HG03460 (cell line): ENCODE data around the gene TMC7.

ENCODE experiments used
- ATAC-seq: cut with Tn5 transposase; IDR thresholded peaks from one replicate; pipeline ENCODE4 v1.9.1; 2021; ENCODE audit not compliant: unreplicated experiment

TMC7 gene

DNA sequence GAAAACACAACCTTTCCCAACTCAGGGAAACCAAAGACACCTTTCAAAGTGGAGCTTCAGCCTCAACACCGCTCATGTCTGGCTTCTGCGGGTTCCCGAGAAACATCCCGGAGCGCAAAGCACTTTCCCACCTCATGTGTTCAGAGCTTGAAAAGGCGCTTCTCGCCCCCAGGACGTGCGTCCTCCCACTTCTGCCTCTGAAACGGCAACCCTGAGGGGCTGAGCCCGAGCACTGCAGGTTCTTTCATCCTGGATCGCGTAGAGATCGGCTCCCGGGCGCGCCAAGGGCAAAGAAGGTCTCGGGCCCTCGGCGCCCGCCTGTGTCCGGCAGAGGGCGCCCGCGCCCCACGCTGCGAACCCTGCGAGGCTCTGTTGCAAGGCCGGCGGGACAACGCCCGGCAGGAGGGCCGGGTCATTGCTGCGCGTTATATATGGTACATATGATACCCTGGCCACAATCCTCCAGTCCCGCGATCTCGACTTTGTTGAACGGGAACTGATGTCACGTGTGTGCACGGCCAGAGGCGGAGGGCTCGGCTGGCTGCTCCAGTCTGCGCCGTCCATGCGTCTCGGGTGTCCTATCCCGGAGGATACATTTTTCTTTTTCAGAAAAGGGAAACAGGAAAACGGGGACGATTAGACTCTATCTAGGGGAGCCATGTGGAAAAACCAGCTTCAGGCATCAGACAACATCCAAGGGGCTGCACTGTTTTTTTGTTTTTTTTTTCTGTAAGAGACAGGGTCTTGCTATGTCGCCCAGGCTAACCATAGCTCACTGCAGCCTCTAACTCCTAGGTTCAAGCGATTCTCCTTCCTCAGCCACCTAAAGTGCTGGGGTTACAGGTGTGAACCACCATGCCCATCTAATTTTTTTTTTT is 102.8 kb downstream of the TMC7 start:
- ATAC-seq = peak; percentile 82

DNA sequence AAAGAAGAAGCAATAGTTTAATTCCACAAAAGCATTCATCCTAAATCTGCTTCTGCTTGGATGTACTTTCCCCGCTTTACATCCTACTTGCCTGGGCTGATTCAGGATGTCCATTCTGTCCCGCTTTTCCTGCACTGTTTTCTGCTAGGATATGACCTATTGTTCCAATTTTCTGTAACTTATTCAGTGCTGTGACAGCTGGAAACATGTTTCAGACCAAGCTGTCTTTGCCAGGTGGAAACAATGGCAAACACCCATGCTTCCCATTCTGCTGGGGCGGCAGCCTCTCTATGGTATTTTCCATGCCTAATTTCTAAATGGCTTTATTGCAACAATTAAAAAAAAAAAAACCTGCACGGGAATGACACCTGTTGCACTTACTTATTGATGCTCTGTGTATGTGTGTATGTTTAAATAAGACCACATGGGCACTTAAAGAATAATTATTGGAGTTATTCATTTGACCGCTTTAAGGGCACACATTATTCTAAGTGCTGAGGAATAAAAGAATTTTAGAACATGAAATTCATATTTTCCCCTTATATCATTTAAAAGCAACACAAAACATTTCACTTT is 104.7 kb downstream of the TMC7 start:
- no peak for ATAC-seq

DNA sequence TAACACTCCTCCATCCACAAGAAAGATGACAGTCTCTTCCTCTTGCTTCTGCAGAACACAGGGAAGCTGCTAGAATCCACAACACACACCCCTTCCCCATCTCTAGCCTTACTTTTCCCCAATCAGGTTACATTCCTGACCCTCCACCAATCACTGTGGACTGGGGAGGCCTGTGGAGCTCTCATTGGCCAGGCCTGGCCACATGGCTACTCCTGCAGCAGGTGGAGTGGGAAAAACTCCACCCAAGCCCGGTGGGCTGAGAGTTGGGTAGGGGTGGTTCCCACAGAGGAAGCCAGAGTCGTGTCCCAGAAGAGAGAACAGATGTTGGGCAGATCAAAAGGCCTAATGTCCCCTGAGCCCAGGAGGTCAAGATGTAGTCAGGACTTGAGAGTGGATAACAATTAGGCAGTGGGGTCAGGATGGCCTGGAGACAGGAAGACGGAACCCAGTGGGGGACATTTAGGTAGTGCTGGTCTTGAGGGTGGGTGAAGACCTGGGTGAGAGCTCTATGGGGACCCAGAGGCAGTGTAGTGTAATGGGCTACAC is 105.7 kb downstream of the TMC7 start:
- no peak for ATAC-seq

DNA sequence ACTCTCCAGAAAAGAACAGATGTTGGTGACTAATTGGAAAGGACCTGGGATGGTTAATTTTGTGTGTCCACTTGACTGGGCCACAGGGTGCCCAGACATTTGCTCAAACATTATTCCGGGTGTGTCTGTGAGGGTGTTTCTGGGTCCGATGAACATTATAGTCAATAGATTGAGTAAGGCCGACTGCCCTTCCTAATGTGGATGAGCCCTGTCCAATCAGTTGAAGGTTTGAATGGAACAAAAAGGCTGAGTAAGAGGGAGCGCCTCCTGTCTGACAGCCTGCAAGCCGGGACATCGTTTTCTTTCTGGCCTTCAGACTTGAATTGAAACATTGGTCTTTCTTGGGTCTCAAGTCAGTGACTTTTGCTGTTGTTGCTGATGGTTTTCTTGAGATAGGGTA is 107.2 kb downstream of the TMC7 start:
- no peak for ATAC-seq

DNA sequence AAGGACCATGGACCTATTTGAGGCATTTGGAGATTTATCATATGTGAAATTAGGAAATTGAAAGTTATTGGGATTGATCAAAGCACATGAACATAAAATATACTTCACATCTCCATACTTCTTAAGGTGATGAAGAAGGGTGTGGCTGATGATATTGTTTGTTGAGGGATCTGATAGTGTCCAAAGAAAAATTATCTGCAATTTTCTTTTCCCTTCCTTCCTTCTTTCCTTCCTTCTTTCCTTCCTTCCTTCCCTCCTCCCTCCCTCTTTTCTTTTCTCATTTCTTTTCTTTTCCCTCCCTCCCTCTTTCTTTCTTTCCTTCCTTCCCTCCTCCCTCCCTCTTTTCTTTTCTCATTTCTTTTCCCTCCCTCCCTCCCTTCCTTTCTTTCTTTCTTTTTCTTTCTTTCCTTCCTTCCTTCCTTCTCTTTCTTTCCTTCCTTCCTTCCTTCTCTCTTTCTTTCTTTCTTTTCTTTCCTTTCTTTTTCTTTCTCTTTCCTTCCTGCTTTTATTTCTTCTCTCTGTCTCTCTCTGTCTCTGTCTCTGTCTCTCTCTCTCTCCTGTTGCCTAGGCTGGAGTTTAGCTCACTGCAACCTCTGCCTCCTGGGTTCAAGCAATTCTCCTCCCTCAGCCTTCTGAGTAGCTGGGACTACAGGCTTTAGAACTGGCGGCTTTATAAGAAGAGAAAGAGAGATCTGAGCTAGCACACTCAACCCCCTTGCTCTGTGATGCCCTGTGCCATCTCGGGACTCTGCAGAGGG is 109.1 kb downstream of the TMC7 start:
- no peak for ATAC-seq

DNA sequence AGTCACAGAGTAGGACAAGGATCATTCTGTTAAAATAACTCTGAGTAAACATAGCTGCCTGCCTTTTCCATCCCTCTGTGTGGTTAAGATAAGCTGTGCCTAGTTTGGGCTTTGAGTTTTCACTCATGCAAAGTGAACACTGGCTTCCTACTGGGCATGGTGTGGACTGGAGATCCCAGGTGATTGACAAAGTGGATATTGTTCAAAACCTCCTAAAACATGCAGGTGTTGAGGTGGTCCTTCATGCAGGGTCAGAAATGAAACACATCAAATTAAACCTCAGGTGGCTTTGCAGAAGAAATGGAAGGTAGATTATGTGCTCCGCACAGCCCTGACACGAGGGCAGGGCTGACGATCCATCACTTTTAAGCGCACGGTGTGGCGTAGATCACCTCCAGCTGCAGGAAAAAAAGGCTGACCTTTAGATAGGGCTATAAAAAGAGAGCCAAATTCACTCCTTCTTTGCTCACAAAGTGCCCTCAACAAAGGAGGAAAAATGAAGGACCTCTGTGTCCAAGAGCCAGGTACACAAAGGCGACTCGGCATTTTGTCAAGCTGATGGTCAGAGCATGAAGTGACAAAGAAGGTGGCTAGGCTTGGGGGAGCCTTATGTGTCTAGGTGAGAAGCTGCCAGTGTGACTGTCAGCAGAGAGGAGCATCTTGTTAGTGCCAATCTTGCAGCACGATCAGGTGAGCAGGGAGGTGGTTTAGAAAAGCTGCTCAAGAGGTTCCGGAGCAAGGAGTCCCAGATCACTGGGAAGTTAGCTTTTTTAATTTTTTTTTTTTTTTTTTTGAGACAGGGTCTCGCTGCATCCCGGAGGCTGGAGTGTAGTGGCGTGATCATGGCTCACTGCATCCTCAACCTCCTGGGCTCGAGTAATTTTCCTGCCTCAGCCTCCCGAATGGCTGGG is 110.2 kb downstream of the TMC7 start:
- no peak for ATAC-seq

DNA sequence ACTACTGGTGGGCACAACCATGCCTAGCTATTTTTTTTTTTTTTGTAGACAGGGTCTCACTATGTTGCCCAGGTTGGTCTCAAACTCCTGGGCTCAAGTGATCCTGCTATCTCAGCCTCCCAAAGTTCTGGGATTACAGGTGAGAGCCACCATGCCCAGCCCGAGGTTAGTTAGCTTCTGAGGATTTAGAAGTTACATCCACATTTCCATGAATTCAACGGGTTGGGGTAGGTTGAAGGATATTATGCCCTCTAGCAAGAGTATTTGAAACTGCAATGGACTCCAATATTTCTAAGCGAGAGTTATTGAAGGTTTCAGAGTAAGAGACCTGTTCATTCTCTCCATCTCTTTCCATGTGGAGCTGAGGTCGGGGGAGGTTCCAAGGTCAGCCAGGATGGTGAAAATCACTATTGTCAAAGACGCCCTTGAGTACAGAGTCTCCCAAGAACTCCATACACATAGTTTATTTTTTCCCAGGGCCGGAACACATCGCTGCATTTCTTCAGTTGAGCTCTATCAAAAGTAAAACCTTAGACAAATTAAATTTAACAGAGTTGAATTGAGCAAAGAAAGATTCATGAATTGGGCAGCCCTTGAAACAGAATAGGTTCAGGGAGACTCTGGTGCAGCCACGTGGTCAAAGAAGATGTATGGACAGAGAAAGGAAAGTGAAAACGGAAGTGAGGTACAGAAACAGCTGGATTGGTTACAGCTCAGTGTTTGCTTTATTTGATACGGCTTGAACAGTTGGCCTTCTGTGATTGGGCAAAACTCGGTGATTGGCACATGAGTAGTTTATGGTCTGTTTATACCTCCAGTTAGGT is 111.0 kb downstream of the TMC7 start:
- no peak for ATAC-seq

DNA sequence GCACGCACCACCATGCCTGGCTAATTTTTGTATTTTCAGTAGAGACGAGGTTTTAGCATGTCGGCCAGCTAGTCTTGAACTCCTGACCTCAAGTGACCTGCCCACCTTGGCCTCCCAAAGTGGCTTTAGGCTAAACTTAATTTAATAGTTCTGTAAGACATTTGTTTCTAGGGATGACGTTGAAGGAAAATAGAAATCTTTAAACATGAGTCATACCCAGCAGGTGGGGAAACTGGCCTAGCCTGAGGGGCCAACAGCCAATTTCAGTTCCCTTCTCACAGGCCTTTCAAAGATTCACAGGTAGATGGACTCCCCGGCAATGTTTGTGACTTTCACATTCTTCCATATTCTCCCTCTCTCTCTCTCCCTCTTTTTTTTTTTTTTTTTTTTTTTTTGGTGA is 111.9 kb downstream of the TMC7 start:
- ATAC-seq = no peak

DNA sequence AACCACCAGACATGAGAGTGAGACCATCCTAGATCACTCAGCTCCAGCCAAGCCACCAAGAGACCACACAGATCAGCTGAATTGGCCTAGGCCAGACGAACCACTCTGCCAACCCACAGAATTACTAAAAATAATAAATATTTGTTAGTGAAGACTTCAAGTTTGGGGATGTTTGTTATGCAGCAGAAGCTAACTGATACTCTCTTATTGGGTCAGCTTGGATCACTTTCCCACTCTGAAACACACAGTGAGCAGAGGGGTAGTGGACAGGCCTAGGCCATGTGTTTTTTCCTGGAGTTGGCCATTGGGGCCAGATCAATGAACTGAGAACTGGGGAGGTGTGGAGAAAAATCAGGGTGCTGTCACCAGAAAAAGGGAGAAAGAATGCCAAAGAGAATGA is 114.4 kb downstream of the TMC7 start:
- ATAC-seq = no peak

DNA sequence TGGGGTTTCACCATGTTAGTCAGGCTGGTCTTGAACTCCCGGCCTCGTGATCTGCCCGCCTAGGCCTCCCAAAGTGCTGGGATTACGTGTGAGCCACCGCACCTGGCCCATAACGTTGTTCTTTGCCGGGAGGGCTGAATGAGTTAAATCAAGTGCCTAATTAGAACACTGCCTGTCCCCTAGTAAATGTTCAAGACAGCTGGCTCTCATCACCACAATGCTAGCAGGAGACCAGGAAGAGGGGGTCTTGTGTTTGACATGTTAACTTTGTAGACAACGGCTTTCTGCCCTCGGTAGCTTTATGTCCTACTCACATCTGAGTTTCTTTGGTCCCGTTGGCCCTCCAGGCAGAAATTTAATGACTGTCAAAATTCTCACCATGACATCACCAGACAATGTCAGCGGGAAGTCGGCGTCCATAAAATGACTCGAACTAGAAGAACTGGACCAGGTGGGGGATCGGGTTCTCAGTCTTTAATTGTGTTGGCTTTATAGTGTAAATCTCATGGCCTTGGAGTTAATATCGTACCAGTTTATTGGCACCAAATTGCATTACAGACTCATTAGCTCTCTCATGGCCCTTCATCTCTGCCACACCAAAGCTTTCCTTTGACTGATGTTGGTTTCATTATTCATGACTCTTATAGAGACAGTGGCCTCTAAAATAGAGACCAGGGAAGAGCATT is 118.6 kb downstream of the TMC7 start:
- no peak for ATAC-seq

DNA sequence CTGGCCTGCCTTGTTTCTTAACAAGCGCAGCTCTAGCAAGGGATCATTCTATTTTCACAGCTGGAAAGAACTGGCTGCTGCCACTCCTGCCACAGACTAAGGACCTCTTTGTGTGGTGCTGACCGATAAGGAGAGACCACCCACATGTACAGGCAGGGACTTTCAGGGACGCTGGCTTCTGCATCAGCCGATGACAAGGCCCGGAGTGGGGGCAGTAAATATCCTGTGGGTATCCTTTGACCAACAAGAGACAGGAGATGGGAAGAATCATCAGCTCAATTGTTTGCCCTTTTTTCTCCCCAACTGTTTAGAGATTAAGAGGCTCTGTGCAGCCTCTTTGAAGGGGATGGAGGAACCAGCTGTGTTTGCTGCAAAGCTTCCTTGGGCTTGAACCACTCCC is 120.9 kb downstream of the TMC7 start:
- ATAC-seq = no peak

DNA sequence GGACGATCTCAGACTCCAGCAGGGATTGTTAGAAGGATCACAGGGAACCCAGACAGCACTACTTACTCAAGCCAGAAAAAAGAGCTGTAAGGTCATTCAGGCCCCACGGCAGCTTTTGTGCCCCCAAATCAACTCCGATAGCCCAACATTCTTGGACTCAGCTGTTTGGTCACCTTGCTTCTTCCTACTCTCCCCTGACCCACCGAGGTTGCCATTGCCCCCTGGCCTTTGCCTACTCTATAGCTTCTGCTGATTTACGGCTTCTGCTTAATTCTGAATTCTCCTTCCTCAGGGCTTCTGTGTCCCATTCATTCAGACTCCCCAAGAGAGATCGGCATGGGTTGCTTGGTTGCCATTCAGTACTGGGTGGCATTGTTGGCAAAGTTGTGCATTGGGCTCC is 121.4 kb downstream of the TMC7 start:
- no peak for ATAC-seq

DNA sequence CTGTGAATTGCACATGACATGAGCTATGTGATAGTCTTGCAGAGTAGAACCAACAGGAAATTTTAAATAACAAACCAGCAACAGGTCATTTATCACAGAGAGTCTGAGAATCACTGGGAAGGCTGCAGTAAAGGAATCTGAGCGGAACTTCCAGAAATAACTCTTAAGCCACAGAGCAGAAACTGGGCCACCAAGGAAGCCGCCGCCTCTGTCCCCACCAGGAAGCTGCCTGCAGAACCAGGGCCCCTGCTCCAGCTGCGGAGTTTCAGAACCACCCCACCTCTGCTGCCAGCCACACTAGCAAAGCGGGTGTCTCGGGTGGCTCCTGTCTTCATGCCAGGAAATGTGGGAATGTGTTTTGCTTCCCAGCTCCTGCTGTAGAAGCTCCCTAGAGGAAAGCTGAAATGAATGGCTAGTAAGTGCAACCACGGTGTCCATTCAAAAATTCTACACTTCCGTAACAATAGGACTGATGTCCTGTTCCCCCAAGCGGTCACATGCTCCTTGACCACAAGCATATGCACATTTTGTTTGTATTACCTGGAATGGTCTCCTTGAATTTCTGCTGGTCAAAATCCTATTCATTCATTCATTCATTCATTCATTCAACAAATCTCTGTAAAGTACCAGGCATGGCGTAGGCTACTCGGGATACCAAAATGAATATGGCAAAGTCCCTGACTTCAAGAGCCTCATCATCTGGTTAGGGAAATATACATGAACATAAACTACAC is 122.3 kb downstream of the TMC7 start:
- ATAC-seq = no peak

DNA sequence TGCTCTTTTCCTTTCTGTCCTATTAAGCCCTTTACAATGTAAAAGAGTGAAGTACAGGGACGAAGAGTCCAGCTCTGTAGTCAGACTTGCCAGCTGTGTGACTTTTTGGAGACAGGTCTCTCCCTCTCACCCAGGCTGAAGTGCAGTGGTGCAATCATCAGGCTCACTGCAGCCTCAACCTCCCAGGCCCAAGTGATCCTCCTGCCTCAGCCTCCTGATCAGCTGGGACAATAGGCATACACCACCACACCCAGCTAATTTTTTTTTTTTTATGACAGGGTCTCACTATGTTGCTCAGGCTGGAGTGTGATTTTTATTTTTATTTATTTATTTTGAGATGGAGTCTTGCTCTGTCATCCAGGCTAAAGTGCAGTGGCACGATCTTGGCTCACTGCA is 122.9 kb downstream of the TMC7 start:
- ATAC-seq = no peak

DNA sequence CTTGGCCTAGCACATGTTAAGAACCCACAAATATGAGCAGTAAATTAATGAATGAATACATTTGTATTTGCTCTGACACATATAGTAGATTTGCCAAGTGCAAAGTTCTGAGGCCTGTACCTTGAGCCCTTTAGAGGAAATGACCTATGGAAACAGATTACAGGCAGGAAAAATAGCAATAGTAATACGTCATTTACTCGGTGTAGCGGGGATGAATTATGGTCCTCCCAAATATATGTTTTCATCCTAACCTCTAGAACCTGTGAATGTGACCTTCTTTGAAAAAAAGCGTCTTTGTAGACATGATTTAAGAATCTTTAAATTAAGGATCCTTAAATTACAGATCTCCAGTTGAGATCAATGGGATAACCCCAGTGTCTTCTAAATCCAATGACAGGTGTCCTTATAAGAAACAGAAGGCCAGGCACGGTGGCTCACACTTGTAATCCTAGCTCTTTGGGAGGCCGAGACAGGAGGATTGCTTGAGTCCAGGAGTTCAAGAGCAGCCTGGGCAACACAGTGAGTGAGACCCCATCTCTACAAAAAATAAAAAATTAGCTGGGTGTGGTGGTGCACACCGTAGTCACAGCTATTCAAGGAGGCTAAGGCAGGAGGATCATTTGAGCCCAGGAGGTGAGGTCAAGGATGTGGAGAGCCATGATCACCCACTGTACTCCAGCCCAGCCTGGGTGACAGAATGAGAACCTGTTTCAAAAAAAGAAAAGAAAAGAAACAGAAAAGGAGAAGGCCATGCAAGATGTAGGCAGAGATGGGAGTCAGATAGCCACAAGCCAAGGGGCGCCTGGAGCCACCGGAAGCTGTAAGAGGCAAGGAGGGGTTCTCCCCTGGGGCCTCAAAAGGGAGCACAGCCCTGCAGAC is 124.9 kb downstream of the TMC7 start:
- no peak for ATAC-seq

DNA sequence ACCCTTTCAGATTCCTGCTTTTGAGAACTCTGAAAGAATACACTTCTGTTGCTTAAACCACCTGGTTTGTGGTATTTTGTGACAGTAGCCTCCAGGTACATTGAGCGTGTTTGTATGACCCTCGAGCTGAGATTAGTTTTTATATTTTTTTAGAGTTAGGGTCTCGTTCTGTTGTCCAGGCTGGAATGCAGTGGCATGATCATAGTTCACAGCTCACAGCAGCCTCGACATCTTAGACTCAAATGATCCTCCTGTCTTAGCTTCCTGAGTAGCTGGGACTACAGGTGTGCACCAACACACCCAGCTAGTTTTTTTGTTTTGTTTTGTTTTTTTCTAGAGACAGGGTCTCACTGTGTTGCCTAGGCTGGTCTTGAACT is 125.5 kb downstream of the TMC7 start:
- no peak for ATAC-seq

DNA sequence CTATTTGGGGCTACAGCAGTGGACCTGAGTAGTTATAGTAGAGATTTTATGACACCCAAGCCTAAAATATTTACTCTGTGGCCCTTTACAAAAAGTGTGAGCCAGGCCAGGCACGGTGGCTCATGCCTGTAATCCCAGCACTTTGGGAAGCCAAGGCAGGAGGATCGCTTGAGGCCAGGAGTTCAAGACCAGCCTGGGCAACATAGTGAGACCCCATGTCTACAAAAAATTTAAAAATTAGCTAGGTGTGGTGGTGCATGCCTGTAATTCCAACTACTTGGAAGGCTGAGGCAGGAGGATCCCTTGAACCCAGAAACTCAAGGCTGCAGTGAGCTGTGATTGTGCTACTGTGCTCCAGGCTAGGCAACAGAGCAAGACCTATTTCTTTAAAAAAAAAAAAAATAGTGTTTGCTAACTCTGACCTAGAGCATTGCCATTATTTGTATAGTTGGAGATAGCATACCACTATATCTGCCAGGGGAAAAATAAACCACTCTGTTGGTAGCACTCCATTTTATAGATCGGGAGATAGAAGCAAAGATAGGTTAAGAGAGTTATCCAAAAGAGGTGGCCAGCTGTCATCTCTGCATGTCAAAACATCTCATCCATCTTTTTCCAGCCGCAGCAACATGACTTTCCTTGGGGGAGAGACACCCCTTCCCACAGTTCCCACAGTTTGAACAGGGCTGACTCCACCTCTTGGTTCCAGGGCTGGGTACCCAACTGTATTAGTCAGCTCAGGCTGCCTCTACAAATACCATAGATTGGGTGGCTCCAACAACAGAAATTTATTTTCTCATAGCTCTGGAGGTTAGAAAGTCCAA is 127.0 kb downstream of the TMC7 start:
- ATAC-seq = no peak
